IMR-90 (cell line): ENCODE data around the gene MBOAT2.

ENCODE experiments used
- BHLHE40 ChIP-seq: fragments of 150-350 bp; IDR thresholded peaks from 2 replicates; pipeline ENCODE4 v1.6.1; 2016; ENCODE audit warnings: mild to moderate bottlenecking, low read depth, low read length
- CEBPB ChIP-seq: IDR thresholded peaks from 2 replicates; pipeline ENCODE4 v1.6.1; 2012; ENCODE audit warnings: low read depth, low read length, improper control_type of control experiment
- CTCF ChIP-seq: conservative IDR thresholded peaks from 2 replicates; pipeline ENCODE4 v1.5.1; 2012; ENCODE audit warnings: mild to moderate bottlenecking, low read depth, low read length, improper control_type of control experiment
- MAZ ChIP-seq: IDR thresholded peaks from 2 replicates; pipeline ENCODE4 v1.6.1; 2012; ENCODE audit warnings: low read depth, mild to moderate bottlenecking, low read length, improper control_type of control experiment, moderate library complexity, borderline replicate concordance
- POLR2A ChIP-seq: IDR thresholded peaks from 2 replicates; pipeline ENCODE4 v1.6.1; 2012; ENCODE audit warnings: mild to moderate bottlenecking, low read depth, low read length
- RAD21 ChIP-seq: IDR thresholded peaks from 2 replicates; pipeline ENCODE4 v1.6.1; 2012; ENCODE audit warnings: low read length, improper control_type of control experiment
- RCOR1 ChIP-seq: IDR thresholded peaks from 2 replicates; pipeline ENCODE4 v1.6.1; 2012; ENCODE audit warnings: mild to moderate bottlenecking, low read length, improper control_type of control experiment; ENCODE audit not compliant: insufficient replicate concordance
- RFX5 ChIP-seq: IDR thresholded peaks from 2 replicates; pipeline ENCODE4 v1.8.0; 2012; ENCODE audit warnings: low read depth, mild to moderate bottlenecking, low read length, moderate library complexity
- SMC3 ChIP-seq: fragments of 150-350 bp; IDR thresholded peaks from 2 replicates; pipeline ENCODE4 v1.6.1; 2016; ENCODE audit warnings: low read depth, mild to moderate bottlenecking, antibody characterized with exemption, low read length, moderate library complexity
- USF2 ChIP-seq: fragments of 150-350 bp; IDR thresholded peaks from 2 replicates; pipeline ENCODE4 v1.6.1; 2017; ENCODE audit warnings: mild to moderate bottlenecking, antibody characterized with exemption, low read length, low read depth

- TF ChIP-seq RAD21 (no peak), USF2 (no peak), BHLHE40 (no peak), CTCF (no peak), POLR2A (no peak), RCOR1 (no peak), MAZ (no peak), SMC3 (no peak), CEBPB (no peak), RFX5 (no peak)
Observed at GRCh38 chr2:8927510-8928455, 75.7 kb downstream of the MBOAT2 start.
